CD4-positive, alpha-beta T cell treated with Interleukin-10 for 1 hour (primary cell): ENCODE results near the gene WBP2NL.
"Not testable (repeated sequence)": the region's sequence is repeated elsewhere in the genome, so short reads cannot be mapped to it uniquely, and the experiment has no call there.

Experiments
- DNase-seq: peaks from one replicate; pipeline ENCODE4 v3.0.0-alpha.2; 2020

The WBP2NL gene

GRCh38 chr22:41998361-41999261 lies at the start of gene WBP2NL:
Gene WBP2NL, plus strand, starts transcription at chr22:41998788. Its CDS starts 31 bp downstream, at chr22:41998819.
- peak; percentile 94 for DNase-seq

- DNase-seq, result not testable (repeated sequence)
Measured at GRCh38 chr22:41948928-41949296, 49.7 kb upstream of the WBP2NL start.

- no peak for DNase-seq
Measured at GRCh38 chr22:41949297-41949965, 49.2 kb upstream of the WBP2NL start.

- no peak for DNase-seq
Measured at GRCh38 chr22:41951898-41952474, 46.6 kb upstream of the WBP2NL start, which contains the start of gene SMIM45. Gene SMIM45, plus strand, starts transcription at chr22:41952150.

- DNase-seq, result no peak
Measured at GRCh38 chr22:41952713-41953112, 45.9 kb upstream of the WBP2NL start.

- DNase-seq, result no peak
Measured at GRCh38 chr22:41957941-41958556, 40.5 kb upstream of the WBP2NL start.

- DNase-seq, result no peak
Measured at GRCh38 chr22:41963453-41964111, 35.0 kb upstream of the WBP2NL start.

GRCh38 chr22:41964112-41964491 lies 34.5 kb upstream of the WBP2NL start:
- DNase-seq, result no peak

GRCh38 chr22:41966225-41966606 lies 32.4 kb upstream of the WBP2NL start:
- no peak for DNase-seq

- DNase-seq, result peak; percentile 67
Measured at GRCh38 chr22:41966607-41967240, 31.9 kb upstream of the WBP2NL start.

- DNase-seq, result no peak
Measured at GRCh38 chr22:41968601-41969000, 30.0 kb upstream of the WBP2NL start.

- DNase-seq, result no peak
Measured at GRCh38 chr22:41969110-41969646, 29.4 kb upstream of the WBP2NL start, which contains the start of gene SEPTIN3. Gene SEPTIN3, plus strand, starts transcription at chr22:41969443. Its CDS starts 2,050 bp downstream, at chr22:41971493.

- no peak for DNase-seq
Measured at GRCh38 chr22:41970601-41971000, 28.0 kb upstream of the WBP2NL start.

- DNase-seq, result no peak
Measured at GRCh38 chr22:41971431-41971830, 27.2 kb upstream of the WBP2NL start.

- DNase-seq, result no peak
Measured at GRCh38 chr22:41974691-41975290, 23.8 kb upstream of the WBP2NL start.

GRCh38 chr22:41975299-41976069 lies 23.1 kb upstream of the WBP2NL start:
- DNase-seq, result no peak

GRCh38 chr22:41976070-41976901 lies 22.3 kb upstream of the WBP2NL start:
- peak; percentile 48 for DNase-seq

- DNase-seq, result no peak
Measured at GRCh38 chr22:41976961-41977566, 21.5 kb upstream of the WBP2NL start.

GRCh38 chr22:41978732-41979131 lies 19.9 kb upstream of the WBP2NL start:
- DNase-seq, result no peak
